Small intestine (tissue), 7 donors: ENCODE results near the gene TXN2. TPM values are rescaled to one million over a fixed set of nuclear protein-coding genes. Genes with fewer than 3 reads are reported as not detected.

Source experiments
- DNase-seq, 2 donors: peaks; one replicate each; pipeline versions ENCODE4 v3.0.0 to v3.0.0-alpha.2; 2013
- FAIRE-seq: peaks from 2 replicates; lab custom pipeline; 2012; peaks lifted over from hg19 to GRCh38; lab: Jason Lieb, UNC
- H3K27ac ChIP-seq, 3 donors: one replicate each; pipeline ENCODE4 v1.5.1; 2013; ENCODE audit warnings: low read length in 2 of 3, mild to moderate bottlenecking in 2 of 3, control low read depth in 1 of 3, inconsistent platforms in 1 of 3, low read depth in 1 of 3, moderate library complexity in 1 of 3
- H3K27me3 ChIP-seq, 3 donors: one replicate each; pipeline ENCODE4 v1.6.1; 2013; ENCODE audit warnings: low read length in 3 of 3, inconsistent platforms in 1 of 3; ENCODE audit not compliant: control insufficient read depth in 3 of 3, insufficient read depth in 3 of 3
- H3K36me3 ChIP-seq, 3 donors: one replicate each; pipeline ENCODE4 v1.6.1; 2013; ENCODE audit warnings: low read length in 3 of 3, inconsistent platforms in 1 of 3, low read depth in 1 of 3, mild to moderate bottlenecking in 1 of 3, moderate library complexity in 1 of 3; ENCODE audit not compliant: control insufficient read depth in 3 of 3, insufficient read depth in 2 of 3
- H3K4me1 ChIP-seq, 3 donors: one replicate each; pipeline ENCODE4 v1.6.1; 2013; ENCODE audit warnings: low read length in 2 of 3, inconsistent platforms in 1 of 3, low read depth in 1 of 3, mild to moderate bottlenecking in 1 of 3, moderate library complexity in 1 of 3; ENCODE audit not compliant: control insufficient read depth in 3 of 3, insufficient read depth in 2 of 3
- H3K4me3 ChIP-seq, 3 donors: one replicate each; pipeline ENCODE4 v1.5.1; 2013; ENCODE audit warnings: low read length in 3 of 3, control low read depth in 1 of 3, inconsistent platforms in 1 of 3, low read depth in 1 of 3, mild to moderate bottlenecking in 1 of 3, moderate library complexity in 1 of 3
- H3K9me3 ChIP-seq, 2 donors: one replicate each; pipeline ENCODE4 v1.6.1; 2013; ENCODE audit warnings: low read depth in 1 of 2, low read length in 1 of 2; ENCODE audit not compliant: control insufficient read depth in 2 of 2, insufficient read depth in 1 of 2
- WGBS, 3 donors: extraction: QIAGEN DNeasy Blood & Tissue Kit; methylation state at CpG; one replicate each; pipeline ENCODE4 v1.1.7; 2013; 5-methylcytosine and 5-hydroxymethylcytosine counted together
- polyA plus RNA-seq, 4 donors: library from polyadenylated mRNA; stranded (reverse) in 3 of 4; unstranded in 1 of 4; fragments of 200-250 nt in 3 of 4; fragments of 120-200 nt in 1 of 4; gene quantifications; one replicate each; pipeline versions ENCODE4 v1.2.1 to v1.2.3, GENCODE V29; 2013
- donor health status: healthy with polysubstance abuse.
- donor health status: control.
- donor health status: control.
- donor health status: Bipolar disorder and iron deficiency.
- donor health status: healthy.

The TXN2 gene
- polyA plus RNA-seq, 4 donors, result 86.0 to 209 (median 182) TPM

DNA sequence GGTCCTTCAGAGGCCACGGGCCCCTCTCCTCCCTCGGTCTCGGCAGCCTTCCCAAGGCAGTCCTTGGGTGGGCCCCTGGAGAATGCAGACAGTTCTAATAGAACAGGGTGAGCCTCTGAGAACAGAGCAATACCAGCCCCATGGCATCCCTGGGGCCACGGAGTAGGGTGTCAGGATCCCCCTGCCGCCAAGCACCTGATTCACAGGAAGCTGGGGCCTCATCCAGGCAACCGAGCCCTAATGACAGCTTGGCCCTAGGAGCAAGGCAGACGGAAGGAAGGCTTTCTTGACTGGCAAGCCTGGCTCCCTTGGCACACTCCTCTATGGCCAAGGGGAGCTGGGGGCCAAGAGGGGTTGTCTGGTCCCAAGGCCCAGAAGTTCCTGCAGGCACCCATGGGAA lies 15.2 kb downstream of the TXN2 start:
- DNase-seq (no peak), FAIRE-seq (no peak)
- H3K27ac ChIP-seq, result peak overlapping the region in 2 of 3 donors; percentile 15 to 52
- no peaks in the 10 kb centered on the region for H3K9me3 ChIP-seq
- peaks cover 0 to 27% (median 0%) of the 10 kb centered on the region in 3 donors for H3K4me1 ChIP-seq
- no peak overlapping the region for H3K4me3 ChIP-seq
- 85 to 93% (median 87%) methylated on average over 5 to 7 of the region's 7 CpGs for WGBS, 3 donors
- no peaks in the 10 kb centered on the region for H3K27me3 ChIP-seq
- H3K36me3 ChIP-seq, result peaks cover 0 to 59% (median 0%) of the 10 kb centered on the region in 3 donors

DNA sequence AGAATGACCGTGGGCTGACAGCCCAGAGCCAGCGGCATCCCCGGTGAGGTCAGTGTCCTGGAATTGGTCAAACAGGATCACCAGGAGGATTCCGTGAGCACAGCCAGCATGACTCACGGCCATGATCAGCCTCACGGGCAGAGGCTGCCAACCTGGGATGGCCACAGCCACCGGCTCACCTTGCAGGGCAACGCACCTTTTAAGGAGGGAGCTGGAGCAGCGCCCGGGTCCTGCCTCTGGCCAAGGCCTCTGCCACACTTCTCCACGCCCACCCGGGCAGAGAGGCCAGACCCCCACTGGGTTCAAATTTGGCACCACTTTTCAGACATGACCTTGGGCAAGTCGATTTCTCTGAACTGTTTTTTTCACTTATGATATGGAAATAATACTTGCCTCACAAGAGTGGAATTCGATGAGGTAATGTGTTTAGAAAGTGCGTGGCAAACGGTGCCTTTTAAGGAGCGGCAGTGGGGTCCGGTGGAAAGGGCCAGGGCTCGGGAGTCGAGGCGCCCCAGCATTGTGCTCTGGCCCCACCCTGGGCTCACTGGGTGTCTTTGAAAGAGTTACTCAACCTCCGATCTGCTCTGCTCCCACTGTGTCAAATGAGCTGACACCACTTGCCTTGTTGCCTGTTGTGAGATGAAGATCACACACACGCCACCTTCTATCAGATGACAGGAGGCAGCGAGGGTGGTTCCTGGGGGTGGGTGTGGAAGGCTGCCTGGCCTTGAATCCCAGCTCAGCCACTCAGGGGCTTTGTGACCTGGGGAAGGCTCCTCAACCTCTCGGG lies 16.0 kb downstream of the TXN2 start:
- Histone ChIP-seq H3K4me3 (no peak overlapping the region), H3K4me1 (peaks cover 0 to 29% (median 0%) of the 10 kb centered on the region in 3 donors), H3K36me3 (peaks cover 0 to 50% (median 0%) of the 10 kb centered on the region in 3 donors), H3K27ac (peak overlapping the region; percentile 27 to 74 (median 30)), H3K9me3 (no peaks in the 10 kb centered on the region), H3K27me3 (no peaks in the 10 kb centered on the region)
- WGBS, 3 donors, result 17 to 53% (median 33%) methylated on average over 25 of the region's 25 CpGs
- DNase-seq (peak; percentile 55 to 71), FAIRE-seq (no peak)

DNA sequence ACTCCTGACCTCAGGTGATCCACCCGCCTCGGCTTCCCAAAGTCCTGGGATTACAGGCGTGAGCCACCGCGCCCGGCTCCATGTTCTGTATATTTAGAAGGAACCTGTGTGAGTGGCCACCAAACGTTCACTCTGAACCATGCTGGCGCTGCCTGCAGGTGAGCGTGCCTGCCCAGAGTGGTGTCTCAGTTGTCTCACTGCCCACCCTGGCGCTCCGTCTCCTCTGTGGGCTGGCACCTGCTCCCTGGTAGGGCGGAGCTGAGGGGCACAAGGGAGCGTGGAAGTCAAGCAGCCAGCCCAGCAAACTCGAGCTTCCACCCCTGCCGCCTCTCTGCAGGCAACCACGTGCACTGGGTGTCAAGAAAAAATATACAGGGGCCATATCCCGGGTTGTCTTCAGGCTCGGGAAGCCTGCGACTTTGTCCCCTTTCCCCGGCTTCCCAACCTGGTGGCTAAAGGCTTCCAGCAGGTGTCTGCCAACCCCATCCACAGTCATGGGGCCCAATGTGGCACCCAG lies 16.7 kb downstream of the TXN2 start:
- H3K9me3 ChIP-seq, result no peaks in the 10 kb centered on the region
- H3K27me3 ChIP-seq, result no peaks in the 10 kb centered on the region
- H3K36me3 ChIP-seq, result peaks cover 0 to 45% (median 0%) of the 10 kb centered on the region in 3 donors
- 63 to 82% (median 70%) methylated on average over 20 of the region's 20 CpGs for WGBS, 3 donors
- no peak overlapping the region for H3K4me3 ChIP-seq
- DNase-seq (no peak), FAIRE-seq (no peak)
- H3K4me1 ChIP-seq, result peaks cover 0 to 28% (median 0%) of the 10 kb centered on the region in 3 donors
- H3K27ac ChIP-seq, result peak overlapping the region in 2 of 3 donors; percentile 30 to 74

DNA sequence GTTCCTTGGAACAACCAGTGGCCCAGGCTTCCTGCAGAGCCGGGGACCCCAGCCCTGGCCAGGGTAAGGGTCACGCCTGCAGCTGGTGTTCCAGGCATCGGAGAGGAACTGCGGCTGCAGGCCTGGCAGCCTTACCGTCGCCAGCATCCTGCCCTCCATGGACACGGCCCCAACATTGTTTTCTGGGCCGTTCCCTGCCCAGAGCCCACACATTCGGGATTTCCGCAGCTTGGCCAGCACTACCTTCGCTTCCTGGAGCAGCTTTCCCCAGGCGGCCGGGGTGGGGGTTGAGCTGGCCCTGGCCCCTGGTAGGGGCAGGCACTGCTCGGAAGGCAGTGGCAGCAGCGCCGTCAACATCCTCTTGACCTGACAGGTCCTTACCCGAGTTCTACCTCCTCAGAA lies 17.7 kb downstream of the TXN2 start:
- Histone ChIP-seq H3K4me3 (no peak overlapping the region), H3K36me3 (peaks cover 0 to 37% (median 0%) of the 10 kb centered on the region in 3 donors), H3K4me1 (peaks cover 0 to 32% (median 0%) of the 10 kb centered on the region in 3 donors), H3K27ac (peak overlapping the region in 2 of 3 donors; percentile 16 to 85), H3K27me3 (no peaks in the 10 kb centered on the region), H3K9me3 (no peaks in the 10 kb centered on the region)
- DNase-seq, result no peak
- WGBS, 3 donors, result 76 to 91% (median 83%) methylated on average over 17 of the region's 17 CpGs
- no peak for FAIRE-seq

DNA sequence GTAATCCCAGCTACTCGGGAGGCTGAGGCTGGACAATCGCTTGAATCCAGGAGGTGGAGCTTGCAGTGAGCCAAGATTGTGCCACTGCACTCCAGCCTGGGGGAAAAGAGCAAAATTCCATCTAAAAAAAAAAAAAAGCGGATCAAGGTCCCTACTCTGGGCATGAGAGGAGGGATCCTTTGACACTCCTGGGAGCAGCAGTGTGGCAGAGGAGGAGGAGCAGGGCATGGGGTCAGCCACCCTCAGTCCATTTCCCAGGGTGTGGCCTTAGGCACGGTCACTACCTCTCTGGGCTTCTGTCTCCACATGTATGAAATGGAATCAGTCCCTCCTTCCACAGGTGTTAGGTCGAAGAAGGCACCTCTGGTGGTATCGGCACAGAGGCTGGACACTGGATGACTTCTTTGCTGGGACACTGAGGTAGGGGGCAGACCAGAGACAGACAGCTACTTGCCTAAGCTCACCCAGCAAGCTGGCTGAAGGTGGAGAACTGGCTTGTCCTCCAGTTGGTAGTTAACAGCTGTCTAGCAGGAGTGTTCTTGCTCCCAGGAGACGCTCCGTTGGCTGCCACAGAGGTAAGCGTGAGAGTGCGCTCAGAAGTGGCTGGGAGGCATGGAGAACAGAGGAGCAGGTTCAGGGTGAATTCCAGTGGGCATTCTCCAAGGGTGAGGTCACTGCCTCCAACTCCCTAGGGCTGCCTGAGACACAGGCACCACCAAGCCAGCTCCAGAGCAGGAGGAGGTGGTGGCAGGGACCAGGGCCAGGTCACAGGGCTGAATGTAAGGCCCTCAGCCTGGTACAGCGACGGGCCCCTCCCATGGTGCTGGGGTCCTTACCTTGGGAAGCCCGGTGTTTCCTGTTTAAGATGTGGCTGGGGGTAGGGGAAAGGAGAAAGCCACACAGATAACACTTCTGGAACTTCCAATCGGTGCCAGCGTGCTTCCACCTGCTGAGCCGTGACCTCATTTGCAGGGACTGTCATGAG lies 19.5 kb downstream of the TXN2 start:
- peaks cover 0 to 44% (median 0%) of the 10 kb centered on the region in 3 donors for H3K4me1 ChIP-seq
- H3K9me3 ChIP-seq, result no peaks in the 10 kb centered on the region
- H3K4me3 ChIP-seq, result no peak overlapping the region
- DNase-seq (peak in 1 of 2 donors; percentile 52), FAIRE-seq (no peak)
- 68 to 77% (median 75%) methylated on average over 16 of the region's 16 CpGs for WGBS, 3 donors
- H3K27me3 ChIP-seq, result no peaks in the 10 kb centered on the region
- peak overlapping the region in 2 of 3 donors; percentile 42 to 47 for H3K27ac ChIP-seq
- peaks cover 0 to 21% (median 0%) of the 10 kb centered on the region in 3 donors for H3K36me3 ChIP-seq

DNA sequence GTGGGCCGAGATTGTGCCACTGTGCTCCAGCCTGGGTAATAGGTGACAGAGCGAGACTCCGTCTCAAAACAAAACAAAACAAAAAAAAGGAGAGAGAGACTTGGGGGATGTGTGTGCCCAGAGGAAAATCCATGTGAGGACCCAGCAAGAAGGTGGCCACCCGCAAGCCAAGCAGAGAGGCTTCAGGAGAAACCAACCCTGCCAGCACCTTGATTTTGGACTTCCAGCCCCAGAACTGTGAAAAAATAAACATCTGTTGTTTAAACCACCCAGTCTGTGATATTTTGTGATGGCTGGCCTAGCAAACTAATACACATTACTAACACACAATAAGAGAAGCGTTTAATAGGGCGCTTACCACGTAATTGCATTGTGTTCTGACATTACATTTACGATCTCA lies 21.2 kb downstream of the TXN2 start:
- no peaks in the 10 kb centered on the region for H3K27me3 ChIP-seq
- DNase-seq (no peak), FAIRE-seq (no peak)
- no peak overlapping the region for H3K4me3 ChIP-seq
- peaks cover 0 to 43% (median 2%) of the 10 kb centered on the region in 3 donors for H3K4me1 ChIP-seq
- 83 to 95% (median 93%) methylated on average over 8 of the region's 8 CpGs for WGBS, 3 donors
- H3K9me3 ChIP-seq, result no peaks in the 10 kb centered on the region
- H3K36me3 ChIP-seq, result peaks cover 0 to 4% (median 0%) of the 10 kb centered on the region in 3 donors
- peak overlapping the region in 1 of 3 donors; percentile 71 for H3K27ac ChIP-seq

DNA sequence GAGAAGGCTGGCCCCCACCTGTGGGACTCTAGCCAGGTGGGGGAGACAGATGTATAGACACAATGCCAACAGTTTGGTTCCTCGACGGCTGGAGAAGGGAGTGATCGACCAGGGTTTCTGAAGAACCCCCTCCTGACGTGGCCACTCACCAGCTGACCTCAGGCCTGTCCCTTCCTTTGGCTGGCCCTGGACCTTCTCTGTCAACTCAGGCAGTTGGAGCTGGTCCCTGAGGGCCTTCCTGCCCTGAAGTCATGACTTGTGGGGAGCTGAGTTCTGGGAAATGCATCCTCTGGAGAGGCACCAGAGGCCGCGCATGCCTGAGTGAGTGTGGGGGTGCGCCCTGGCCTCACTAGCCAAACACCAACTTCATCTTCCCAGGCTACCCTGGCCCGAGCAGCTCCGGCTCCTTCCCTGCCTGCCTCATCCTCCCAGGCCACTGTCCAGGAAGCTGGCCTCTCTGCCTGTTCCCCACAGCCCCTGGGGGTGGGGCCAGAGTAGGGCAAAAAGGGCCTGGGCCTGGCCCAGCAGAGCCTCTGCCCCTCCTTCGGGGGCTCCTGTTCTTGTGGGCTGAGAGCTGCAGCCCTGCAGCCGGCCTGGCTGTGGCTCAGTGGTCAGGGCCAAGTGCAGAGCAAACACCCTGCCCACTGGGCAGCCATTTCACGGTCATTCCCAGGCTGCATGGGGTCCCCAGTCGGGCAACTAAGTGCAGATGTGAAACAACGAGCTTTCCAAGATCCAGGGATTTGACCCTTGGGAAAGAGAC lies 23.6 kb downstream of the TXN2 start:
- peaks cover 0 to 48% (median 2%) of the 10 kb centered on the region in 3 donors for H3K4me1 ChIP-seq
- H3K4me3 ChIP-seq, result no peak overlapping the region
- no peak for DNase-seq
- no peaks in the 10 kb centered on the region for H3K9me3 ChIP-seq
- H3K27me3 ChIP-seq, result no peaks in the 10 kb centered on the region
- H3K27ac ChIP-seq, result peak overlapping the region in 2 of 3 donors; percentile 13 to 76
- 65 to 87% (median 79%) methylated on average over 13 to 14 of the region's 14 CpGs for WGBS, 3 donors
- H3K36me3 ChIP-seq, result no peaks in the 10 kb centered on the region
- no peak for FAIRE-seq
